Smooth muscle cell (in vitro differentiated cells): ENCODE results near the gene ZDHHC14. TPM values are rescaled to one million over a fixed set of nuclear protein-coding genes. Genes with fewer than 3 reads are reported as not detected.

Experiments
- DNase-seq: peaks from one replicate; lab custom pipeline; 2025; ENCODE audit not compliant: unreplicated experiment; lab: John Stamatoyannopoulos, UW
- H2AFZ ChIP-seq: fragments of 200-600 bp; sonication (generic); 2 replicates; pipeline ENCODE4 v1.6.0; 2016; ENCODE audit warnings: antibody characterized with exemption, low read depth, mild to moderate bottlenecking
- H3F3A ChIP-seq: fragments of 200-600 bp; sonication (generic); 2 replicates; pipeline ENCODE4 v1.6.0; 2017; ENCODE audit warnings: antibody characterized with exemption, low read depth
- H3K27ac ChIP-seq: fragments of 200-600 bp; sonication (generic); 2 replicates; pipeline ENCODE4 v1.5.1; 2016; ENCODE audit warnings: low read depth, mild to moderate bottlenecking
- H3K27me3 ChIP-seq: fragments of 200-600 bp; sonication (generic); 2 replicates; pipeline ENCODE4 v1.6.1; 2016; ENCODE audit warnings: low read depth, mild to moderate bottlenecking
- H3K36me3 ChIP-seq: fragments of 200-600 bp; sonication (generic); 2 replicates; pipeline ENCODE4 v1.5.1; 2016; ENCODE audit warnings: low read depth
- H3K4me1 ChIP-seq: fragments of 200-600 bp; sonication (generic); 2 replicates; pipeline ENCODE4 v1.5.1; 2016; ENCODE audit warnings: low read depth
- H3K4me2 ChIP-seq: fragments of 200-600 bp; sonication (generic); 2 replicates; pipeline ENCODE4 v1.6.0; 2016; ENCODE audit warnings: mild to moderate bottlenecking
- H3K4me3 ChIP-seq: fragments of 200-600 bp; sonication (generic); 2 replicates; pipeline ENCODE4 v1.5.1; 2016; ENCODE audit warnings: mild to moderate bottlenecking
- H3K79me2 ChIP-seq: fragments of 200-600 bp; sonication (generic); 2 replicates; pipeline ENCODE4 v1.6.0; 2016; ENCODE audit warnings: low read depth, mild to moderate bottlenecking
- H3K9ac ChIP-seq: fragments of 200-600 bp; sonication (generic); 2 replicates; pipeline ENCODE4 v1.6.0; 2016; ENCODE audit warnings: low read depth
- H3K9me3 ChIP-seq: fragments of 200-600 bp; sonication (generic); replicated peaks from 2 replicates; pipeline ENCODE4 v1.5.1; 2016; ENCODE audit warnings: low read depth
- H4K20me1 ChIP-seq: fragments of 200-600 bp; sonication (generic); 2 replicates; pipeline ENCODE4 v1.6.0; 2016; ENCODE audit warnings: low read depth
- CTCF ChIP-seq: fragments of 200-600 bp; sonication (generic); IDR thresholded peaks from 2 replicates; pipeline ENCODE4 v1.5.1; 2017; ENCODE audit warnings: borderline replicate concordance, mild to moderate bottlenecking, antibody characterized with exemption; ENCODE audit not compliant: insufficient read depth, poor library complexity, severe bottlenecking
- WGBS: methylation state at CpG from one replicate; pipeline ENCODE4 v1.1.7; 2016; ENCODE audit warnings: low lambda C conversion rate; 5-methylcytosine and 5-hydroxymethylcytosine counted together
- polyA plus RNA-seq: library from polyadenylated mRNA; unstranded; fragments of >200 nt; fragmentation: Nextera tagmentation; extraction: Ambion mirVana; gene quantifications from 2 replicates; pipeline ENCODE4 v1.2.1, GENCODE V29; 2016
- total RNA-seq: library from RNA; depleted of rRNA; stranded (reverse); fragments of >200 nt; gene quantifications from 2 replicates; pipeline ENCODE4 v1.2.3, GENCODE V29; 2014

ZDHHC14 gene
- total and polyA plus RNA-seq, 2 experiments from 2014 or later = 1.3 to 1.6 TPM

DNA sequence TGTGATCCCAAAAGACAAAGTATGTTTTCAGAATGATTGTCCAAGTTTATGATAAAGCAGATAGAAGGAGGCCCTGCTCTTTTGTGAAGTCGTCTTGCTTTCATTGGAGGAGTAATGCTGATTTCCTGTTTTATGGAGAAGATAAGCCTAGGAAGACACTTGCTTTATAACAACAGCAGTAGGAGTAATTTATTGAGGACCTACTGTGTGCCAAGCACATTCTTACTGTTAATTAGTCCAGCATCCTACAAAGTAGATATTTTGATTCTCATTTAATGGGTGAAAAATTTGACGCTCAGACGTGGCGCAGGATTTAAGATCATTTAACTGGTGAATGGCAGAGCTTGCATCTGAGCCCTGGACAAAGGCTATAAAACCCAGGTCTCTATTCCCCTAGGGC, 87.6 kb downstream of the ZDHHC14 start:
- no peak overlapping the region for H3K27ac ChIP-seq
- H3K36me3 ChIP-seq = no peaks in the 10 kb centered on the region
- H3K9ac ChIP-seq = no peak overlapping the region
- H3K4me1 ChIP-seq = peaks cover 9% of the 10 kb centered on the region
- H3K27me3 ChIP-seq = no peaks in the 10 kb centered on the region
- no peak for TF ChIP-seq CTCF
- H3F3A ChIP-seq = no peaks in the 10 kb centered on the region
- no peak overlapping the region for H2AFZ ChIP-seq
- no peak overlapping the region for H3K4me2 ChIP-seq
- H3K4me3 ChIP-seq = no peak overlapping the region
- H4K20me1 ChIP-seq = no peaks in the 10 kb centered on the region
- 80% methylated on average over 4 of the region's 4 CpGs for WGBS
- no peak for DNase-seq
- H3K9me3 ChIP-seq = no peaks in the 10 kb centered on the region
- H3K79me2 ChIP-seq = no peaks in the 10 kb centered on the region

DNA sequence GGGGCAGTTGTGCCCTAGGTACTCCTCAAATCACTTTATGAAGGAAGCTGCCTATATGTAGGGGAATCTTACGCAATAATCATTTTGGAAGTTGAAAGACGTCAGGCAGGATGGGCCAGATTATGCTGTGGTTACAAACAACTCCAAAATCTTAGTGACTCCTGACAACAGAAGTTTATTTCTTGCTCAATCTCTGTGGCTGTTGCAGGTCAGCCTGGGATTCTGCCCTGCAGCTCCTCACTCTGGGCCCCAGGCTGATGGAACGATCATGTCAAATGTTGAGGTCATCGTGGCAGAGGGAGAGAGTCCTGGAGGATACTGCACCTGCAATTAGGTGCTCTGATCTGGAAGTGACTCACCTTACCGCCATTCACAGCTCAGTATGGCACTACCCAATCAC, 88.4 kb downstream of the ZDHHC14 start:
- H3K9me3 ChIP-seq = no peaks in the 10 kb centered on the region
- peaks cover 9% of the 10 kb centered on the region for H3K4me1 ChIP-seq
- no peak overlapping the region for H3K27ac ChIP-seq
- no peaks in the 10 kb centered on the region for H3K27me3 ChIP-seq
- no peaks in the 10 kb centered on the region for H3K79me2 ChIP-seq
- no peak overlapping the region for H3K9ac ChIP-seq
- no peaks in the 10 kb centered on the region for H3F3A ChIP-seq
- 64% methylated on average over 5 of the region's 5 CpGs for WGBS
- H2AFZ ChIP-seq = no peak overlapping the region
- H3K4me3 ChIP-seq = no peak overlapping the region
- no peak for TF ChIP-seq CTCF
- no peaks in the 10 kb centered on the region for H3K36me3 ChIP-seq
- no peak overlapping the region for H3K4me2 ChIP-seq
- DNase-seq = no peak
- no peaks in the 10 kb centered on the region for H4K20me1 ChIP-seq

- Histone ChIP-seq H3F3A (no peaks in the 10 kb centered on the region), H3K36me3 (no peaks in the 10 kb centered on the region), H4K20me1 (no peaks in the 10 kb centered on the region), H3K79me2 (no peaks in the 10 kb centered on the region), H3K4me3 (no peak overlapping the region), H3K27me3 (no peaks in the 10 kb centered on the region), H2AFZ (no peak overlapping the region), H3K27ac (no peak overlapping the region), H3K4me2 (no peak overlapping the region), H3K9me3 (no peaks in the 10 kb centered on the region), H3K4me1 (no peaks in the 10 kb centered on the region), H3K9ac (no peak overlapping the region)
- WGBS = 96% methylated on average over 24 of the region's 24 CpGs
- DNase-seq = no peak
- TF ChIP-seq CTCF = no peak
These were observed 90.2 kb downstream of the ZDHHC14 start for GRCh38 chr6:157471077-157471686.
